GM21717 (cell line): ENCODE results near the gene CACNA1C.
"Not testable (repeated sequence)": the region's sequence is repeated elsewhere in the genome, so short reads cannot be mapped to it uniquely, and the experiment has no call there.

ENCODE experiments used
- ATAC-seq: cut with Tn5 transposase; IDR thresholded peaks from one replicate; pipeline ENCODE4 v1.9.1; 2021; ENCODE audit warnings: mild to moderate bottlenecking, moderate library complexity; ENCODE audit not compliant: unreplicated experiment

The CACNA1C gene

DNA sequence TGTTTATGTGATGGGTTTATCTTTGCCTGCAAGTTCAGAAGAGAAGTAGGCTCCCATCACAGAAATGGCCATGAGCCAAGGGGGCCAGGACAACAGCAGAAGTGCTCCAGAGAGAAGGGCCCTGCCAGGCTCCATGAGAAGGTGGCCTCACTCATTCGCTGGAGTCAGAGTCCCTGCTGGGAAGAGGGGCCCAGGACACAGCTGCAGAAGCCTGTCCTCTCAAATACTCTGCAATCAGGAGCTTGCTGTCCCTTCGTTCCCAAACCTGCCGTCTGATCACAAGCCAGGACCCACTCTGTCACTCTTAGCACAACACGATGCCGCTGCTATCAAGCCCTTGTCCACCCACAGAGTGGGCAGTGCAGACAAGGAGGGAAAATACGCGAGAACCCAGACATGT, 435.8 kb downstream of the CACNA1C start:
- ATAC-seq = no peak

GRCh38 chr12:2489275-2489674, 436.5 kb downstream of the CACNA1C start:
- ATAC-seq = no peak

DNA sequence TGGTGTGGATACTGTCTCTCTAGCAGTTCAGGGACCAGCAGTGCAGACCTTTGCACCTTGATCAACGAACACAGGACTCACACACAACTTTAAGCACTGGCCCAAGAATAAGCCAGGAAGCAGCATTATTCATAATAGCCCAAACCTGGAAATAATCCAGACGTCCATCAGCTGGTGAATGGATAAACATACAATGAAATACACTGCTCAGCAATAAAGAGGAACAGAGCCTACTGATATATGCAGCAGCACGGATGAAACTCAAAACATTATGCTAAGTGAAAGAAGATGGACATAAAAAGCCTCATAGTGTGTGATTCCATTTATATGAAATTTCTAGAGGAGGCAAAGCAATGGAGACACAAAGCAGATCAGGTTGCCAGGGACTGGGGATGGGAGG, 438.0 kb downstream of the CACNA1C start:
- ATAC-seq = no peak

DNA sequence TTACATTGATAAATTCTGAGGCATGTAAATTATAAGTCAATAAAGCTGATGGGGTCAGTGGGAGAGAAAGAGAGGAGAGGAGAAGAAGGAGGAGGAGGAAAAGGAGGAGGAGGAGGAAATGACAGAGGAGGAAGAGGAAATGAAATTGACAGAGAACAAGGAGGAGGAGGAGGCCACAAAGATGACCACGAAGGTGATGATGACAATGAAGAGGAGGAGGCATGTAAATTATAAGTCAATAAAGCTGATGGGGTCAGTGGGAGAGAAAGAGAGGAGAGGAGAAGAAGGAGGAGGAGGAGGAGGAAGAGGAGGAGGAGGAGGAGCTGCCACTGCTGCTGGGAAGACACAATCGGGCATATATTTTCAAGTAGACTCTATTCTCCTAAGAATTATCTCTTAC, 438.6 kb downstream of the CACNA1C start:
- not testable (repeated sequence) for ATAC-seq

DNA sequence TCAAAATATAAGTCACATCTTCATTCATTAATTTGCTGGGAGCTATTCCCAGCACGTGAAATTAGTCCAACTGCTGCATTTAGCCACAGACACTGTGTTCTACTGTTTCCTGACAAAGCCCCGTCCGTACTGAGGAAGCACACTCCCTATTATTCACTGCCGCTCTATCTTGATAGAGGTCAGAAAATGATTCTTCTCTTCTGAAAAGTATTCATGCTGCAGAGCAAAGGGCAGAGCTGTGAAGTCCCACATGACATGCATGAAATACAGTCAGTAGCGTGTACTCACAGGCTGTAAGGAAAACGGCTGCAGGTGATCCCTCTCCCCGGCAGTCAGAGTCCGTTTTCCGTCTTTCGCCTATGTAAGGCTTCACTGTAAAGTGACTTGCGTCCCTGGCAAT, 439.4 kb downstream of the CACNA1C start:
- no peak for ATAC-seq

- ATAC-seq = no peak
Measured at GRCh38 chr12:2493086-2493485, 440.3 kb downstream of the CACNA1C start.

DNA sequence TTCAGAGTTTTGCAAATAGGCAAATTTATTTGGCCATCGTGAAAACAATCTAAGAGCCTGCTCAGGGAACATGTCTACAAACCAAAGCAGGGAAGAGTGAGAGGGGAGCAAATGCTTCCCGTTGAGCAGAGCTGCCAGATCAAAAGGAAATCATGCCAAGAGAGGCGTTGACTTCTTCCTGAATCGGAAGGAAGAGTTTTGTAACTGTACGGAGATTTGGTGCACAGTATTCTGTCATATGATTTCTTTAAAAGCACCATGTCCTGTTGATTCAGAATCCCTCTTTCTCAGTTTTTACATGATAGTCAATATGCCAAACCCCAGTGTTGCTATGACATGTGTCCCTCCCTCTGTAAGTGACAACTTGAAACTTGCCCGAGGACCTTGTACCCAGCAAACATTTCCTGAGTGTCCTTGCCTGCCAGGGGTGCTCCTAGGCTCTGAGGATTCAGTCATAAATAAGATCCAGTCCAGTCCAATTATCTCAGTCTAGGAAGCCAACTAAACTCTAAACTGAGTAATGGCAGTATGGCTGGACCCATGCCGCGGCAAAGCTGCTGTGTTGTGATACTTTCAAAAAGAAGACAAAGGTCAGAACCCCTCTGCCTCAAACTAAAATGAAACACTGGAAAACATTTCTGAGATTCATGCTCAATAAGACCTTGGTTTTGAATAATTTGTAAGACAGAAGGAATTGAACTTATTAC, 441.9 kb downstream of the CACNA1C start:
- ATAC-seq = no peak

GRCh38 chr12:2495417-2496112, 442.8 kb downstream of the CACNA1C start:
- no peak for ATAC-seq

- no peak for ATAC-seq
Measured at GRCh38 chr12:2498964-2499500, 446.2 kb downstream of the CACNA1C start.

DNA sequence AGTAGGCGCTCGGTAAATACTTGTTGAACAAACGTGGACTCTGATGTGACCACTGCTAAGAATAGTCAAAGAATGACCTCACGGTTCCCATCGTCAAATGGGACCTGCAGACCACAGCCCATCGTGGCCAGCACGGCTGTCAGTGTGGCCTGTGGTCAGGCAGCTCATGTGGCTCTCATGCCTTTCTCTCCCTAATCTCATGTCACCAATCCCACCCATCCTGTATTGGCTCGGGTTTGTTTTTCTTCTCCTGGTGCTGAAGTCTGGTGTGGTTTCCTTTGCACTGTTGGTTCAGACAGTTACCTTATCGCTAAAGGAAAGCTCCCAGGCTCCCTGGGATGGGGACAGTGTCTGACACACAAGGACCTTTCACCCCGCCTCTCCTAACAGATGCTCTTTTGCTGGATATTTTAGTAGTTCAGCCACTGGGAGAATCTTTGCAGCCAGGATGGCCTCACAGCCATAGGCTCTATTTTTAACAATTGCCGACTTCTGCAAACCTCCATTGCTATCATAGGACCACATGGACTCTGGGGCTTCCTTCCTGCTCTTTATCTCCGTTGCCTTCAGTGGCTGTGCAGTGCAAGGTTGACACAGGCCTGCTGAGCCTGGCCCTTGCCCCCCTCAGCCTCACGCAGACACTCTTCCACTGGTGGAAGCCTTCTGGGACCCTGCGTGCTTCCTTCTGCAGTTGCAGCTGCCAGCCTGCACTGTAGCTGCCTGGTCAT, 448.8 kb downstream of the CACNA1C start:
- ATAC-seq = no peak

DNA sequence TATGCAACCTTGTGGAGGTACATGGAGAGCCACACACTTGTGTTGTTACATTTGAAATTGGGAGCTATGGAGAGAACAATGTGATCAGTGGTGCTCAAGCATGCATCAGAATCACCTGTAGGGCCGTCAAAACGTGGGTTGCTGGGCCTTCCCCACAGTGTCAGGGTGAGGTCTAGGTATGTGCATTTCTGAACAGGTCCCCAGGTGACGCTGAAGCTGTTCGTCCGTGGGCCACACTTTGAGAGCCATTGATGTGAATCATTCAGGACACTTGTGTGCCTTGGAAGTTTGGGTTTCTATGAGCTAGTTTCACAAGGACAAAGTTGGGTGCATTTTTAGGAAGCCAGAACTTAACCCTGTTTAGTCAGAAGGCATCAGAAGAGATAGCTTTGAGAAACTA, 450.2 kb downstream of the CACNA1C start:
- no peak for ATAC-seq

DNA sequence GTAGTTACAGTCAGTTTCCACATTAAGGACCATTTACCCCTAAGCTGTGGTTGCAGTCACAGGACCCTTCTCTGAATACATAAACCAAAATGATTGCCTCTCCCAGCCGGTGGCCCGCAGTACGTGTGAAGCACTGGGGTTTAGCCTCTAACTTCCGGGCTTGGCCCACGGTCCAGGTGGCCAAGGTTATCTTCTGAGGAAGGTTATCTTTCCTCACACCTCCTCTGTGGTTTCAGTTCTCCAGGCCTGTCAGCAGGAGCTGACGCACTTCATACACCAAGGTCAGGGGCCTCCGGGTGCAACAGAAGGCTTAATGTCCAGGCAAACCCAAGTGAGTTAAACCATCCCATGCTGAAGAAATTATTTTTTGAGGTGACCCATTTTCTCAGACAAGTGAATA, 451.0 kb downstream of the CACNA1C start:
- no peak for ATAC-seq

DNA sequence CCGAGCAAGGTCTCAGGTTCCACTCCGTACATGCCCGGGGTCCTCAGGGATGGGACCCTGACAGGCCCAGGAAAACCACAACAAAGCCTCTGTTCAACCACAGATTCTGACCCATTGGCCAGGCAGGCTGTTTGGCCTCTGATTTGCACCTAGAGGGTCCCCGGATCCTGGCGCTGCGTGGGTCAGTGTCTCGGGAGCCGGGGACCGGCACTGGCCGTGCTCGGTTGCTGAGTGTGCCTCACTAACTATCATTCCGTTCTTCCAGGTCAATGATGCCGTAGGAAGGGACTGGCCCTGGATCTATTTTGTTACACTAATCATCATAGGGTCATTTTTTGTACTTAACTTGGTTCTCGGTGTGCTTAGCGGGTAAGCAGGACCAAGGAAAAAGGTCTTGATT, 451.8 kb downstream of the CACNA1C start:
- ATAC-seq = no peak

DNA sequence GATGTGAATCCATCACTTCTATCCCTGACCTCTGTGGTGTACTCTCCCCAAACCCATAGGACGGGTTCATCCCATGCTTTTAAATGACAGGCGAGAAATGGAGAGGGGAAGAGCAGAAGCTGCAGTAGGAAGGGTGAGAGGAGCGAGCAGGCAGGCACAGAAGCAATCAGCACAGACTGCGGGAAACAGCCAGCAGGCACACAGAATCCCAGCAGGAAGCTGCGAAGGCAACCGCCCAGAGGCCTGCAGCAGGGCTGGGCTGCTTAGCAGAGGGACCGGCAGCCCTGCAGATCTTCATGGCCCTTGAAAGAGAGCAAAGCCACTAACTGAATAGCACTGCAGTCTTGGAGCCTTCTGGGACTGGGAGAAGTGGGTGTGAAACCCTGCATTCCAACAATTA, 455.0 kb downstream of the CACNA1C start:
- no peak for ATAC-seq

DNA sequence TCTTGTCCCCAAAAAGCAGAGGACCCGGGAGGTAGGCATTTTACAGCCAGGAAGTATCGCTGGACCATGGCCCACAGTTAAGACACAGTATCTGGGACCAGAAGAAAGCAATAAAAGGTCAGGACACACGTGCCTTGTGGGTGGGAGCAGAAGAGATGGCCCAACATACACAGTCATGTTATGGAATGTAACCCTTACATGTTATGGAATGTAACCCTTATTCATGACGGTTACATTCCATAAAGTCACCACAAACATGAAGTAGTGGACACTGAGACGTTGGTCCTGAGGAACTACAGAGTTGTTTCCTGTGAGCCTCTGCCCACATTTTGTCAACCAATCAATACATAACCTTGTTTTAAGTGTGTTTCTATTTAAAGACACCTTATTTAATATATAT, 456.4 kb downstream of the CACNA1C start:
- ATAC-seq = no peak

GRCh38 chr12:2510045-2510444, 457.3 kb downstream of the CACNA1C start:
- ATAC-seq = no peak

DNA sequence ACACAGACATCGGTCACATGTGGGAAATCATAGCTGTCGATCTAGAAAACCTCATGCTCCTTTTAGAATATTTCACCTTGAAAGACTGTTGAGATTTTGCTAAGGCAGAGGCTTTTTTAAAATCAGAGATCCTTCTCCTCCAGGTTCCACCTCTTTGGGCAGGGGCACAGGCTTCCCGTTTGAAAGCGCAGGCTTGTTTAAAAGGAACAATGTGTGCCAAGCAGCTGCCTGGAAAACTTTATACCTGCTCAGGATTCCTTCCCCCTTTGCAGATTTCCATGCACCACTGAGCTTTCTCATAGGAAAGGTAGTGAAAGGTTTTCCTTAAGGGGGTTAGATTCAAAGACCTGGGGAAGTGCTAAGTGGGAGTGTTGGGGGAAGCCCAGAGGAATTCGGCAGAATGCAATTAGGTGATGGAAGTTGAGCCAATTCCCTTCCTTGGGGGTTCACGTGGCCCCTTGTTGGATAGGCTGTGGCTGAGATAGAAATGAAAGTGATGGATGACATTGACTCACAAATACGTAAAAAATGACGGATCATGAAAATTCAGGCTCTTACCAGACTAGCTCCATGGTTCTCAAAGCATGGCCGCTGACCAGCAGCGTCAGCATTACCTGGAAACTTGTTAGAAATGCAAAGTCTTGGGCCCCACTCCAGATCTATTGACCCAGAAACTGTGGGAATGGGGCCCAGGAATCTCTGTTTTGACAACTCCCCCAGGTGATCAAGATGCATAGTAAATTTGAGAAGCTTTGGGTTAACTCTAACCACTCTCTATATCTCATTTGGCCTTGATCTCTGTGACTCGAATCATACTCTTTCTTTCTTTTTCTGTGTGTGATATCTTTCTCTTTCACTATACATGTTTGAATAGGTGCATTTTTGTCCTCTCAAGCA, 460.6 kb downstream of the CACNA1C start:
- no peak for ATAC-seq

DNA sequence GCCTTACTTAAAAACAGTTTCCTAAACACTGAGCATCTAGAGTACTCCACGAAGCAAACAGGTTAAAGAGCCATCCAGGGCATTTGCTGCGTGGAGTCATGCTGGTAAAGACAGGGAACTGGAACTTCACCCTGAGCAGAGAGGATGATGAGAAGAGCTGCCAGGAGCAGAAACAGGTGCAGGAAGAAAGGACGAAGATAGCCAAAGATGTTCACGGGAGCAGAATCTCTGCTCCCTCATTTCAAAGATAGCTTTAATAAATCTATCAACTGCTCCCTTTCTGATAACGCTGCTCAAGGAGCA, 461.2 kb downstream of the CACNA1C start:
- no peak for ATAC-seq

DNA sequence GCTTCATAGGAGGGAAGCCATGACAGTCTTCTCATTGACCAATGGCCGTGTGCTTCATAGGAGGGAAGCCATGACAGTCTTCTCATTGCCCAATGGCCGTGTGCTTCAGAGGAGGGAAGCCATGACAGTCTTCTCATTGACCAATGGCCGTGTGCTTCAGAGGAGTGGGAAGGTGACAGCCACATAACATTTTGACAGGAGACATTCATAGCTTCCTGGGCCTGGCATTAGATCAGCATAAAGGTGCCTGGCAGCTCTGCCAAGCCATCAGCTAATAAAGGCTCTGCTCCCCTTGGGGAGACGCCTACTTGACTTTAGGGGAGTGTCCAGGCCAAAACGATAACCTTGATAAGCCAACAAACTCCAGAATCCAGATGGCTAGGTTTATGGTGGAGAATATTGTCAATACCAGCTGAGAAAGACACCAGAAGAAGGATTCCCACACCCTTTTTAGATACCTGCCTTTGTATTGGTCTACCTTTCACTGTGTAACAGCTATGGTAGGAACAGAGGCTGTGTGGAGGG, 468.0 kb downstream of the CACNA1C start:
- no peak for ATAC-seq

DNA sequence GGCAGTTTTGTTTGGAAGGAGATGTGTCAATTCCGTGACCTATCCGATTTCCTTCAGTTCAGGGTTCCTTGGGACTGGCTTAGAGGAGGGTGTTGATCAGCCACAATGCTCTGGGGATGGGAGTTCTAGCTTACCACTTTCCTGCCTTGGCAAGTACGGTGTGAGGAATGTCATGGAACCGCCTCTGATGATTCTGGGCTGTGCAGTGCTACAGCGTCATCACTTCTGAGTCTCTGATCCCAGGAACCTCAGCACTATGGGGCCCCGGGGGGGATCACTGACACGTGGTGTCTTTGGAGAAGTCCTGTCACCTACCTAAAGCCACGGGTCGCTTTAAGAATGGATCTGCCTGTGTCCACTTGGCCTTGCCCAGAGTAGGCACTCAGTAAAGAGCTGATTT, 470.5 kb downstream of the CACNA1C start:
- no peak for ATAC-seq

DNA sequence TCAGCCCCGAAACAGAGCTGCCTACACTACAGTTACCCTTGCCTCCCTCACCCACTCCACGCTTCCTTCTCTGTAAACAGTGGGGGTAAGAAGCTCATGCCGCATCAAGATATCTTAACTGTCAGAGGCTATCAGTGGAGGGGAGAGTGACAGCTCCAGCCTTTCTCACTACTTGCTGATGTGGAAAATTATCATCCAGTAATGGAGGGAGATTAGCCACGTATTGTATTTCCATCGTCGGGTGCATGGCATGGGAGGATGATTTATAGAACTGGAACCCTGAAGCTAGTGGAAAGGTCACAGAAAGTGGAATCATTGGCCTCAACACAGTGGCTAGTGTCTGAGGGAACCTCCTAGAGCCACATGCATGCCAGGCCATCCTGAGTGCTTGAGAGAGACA, 471.1 kb downstream of the CACNA1C start:
- no peak for ATAC-seq
